ENCODE results near the gene CDKN2C.

- TF ChIP-seq POU2F2 (IDR thresholded peaks at IDR 0.05; ENCODE audit: low read depth, low read length) (no peak), POLR2A (IDR thresholded peaks at IDR 0.05; ENCODE audit: low read depth, low read length) (no peak), POLR2AphosphoS5 (IDR thresholded peaks at IDR 0.05; ENCODE audit: low read depth, low read length) (no peak), TAF1 (IDR thresholded peaks at IDR 0.05; ENCODE audit: low read depth, low read length) (no peak)
These were observed 38.9 kb upstream of the CDKN2C start for GRCh38 chr1:50930965-50931737.

Data from GM12891 (cell line).